TTC549 (cell line): ENCODE measurements around the gene KCTD1.

ENCODE experiments used
- FAIRE-seq: peaks from 2 replicates; lab custom pipeline; 2012; peaks lifted over from hg19 to GRCh38; lab: Jason Lieb, UNC

KCTD1 gene

DNA sequence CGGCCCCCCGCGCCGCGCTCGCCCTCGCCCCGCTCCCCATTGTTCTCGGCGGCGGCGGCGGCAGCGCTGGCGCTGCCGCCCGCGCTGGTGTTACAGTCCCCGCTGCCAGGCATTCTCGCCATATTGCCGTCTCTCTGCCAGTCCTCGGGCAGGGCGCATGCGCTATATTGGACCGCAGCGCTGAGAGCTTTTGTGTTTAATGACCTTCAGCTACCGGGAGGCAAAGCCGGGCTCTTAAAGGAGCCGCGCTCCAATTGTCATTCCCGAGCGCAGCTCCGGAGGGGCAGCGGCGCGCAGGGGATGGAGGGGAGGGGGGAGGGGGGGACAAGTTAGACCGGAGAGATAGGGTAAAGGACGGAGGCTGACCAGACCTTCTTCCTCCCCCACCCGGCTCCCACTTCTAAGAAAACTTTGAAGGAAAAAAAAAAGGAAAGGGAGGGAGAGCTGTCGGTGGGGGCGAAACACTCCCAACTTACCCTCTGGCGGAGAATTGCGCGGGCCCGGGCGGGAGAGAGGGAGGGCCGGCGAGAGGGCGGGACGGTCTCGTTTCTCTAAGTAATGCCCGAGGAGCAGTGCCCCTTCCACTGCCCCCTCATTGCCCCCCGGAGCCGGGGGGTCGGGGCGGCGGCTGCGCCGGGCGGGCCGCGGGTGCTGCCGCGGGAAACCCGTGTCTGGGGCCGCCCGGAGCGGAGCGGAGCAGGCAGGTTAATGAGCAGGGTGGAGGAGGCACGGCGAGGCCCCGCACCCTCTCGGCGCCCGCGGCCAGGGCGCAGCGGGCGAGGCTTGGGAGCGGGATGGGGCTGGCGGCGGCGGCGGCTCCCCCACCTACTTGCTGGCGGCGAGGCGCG is at the start of gene KCTD1:
Gene KCTD1, minus strand, starts transcription at position 139 of the 848 bp plus-strand sequence. Its CDS starts 17 bp downstream, at position 122.
- no peak for FAIRE-seq

DNA sequence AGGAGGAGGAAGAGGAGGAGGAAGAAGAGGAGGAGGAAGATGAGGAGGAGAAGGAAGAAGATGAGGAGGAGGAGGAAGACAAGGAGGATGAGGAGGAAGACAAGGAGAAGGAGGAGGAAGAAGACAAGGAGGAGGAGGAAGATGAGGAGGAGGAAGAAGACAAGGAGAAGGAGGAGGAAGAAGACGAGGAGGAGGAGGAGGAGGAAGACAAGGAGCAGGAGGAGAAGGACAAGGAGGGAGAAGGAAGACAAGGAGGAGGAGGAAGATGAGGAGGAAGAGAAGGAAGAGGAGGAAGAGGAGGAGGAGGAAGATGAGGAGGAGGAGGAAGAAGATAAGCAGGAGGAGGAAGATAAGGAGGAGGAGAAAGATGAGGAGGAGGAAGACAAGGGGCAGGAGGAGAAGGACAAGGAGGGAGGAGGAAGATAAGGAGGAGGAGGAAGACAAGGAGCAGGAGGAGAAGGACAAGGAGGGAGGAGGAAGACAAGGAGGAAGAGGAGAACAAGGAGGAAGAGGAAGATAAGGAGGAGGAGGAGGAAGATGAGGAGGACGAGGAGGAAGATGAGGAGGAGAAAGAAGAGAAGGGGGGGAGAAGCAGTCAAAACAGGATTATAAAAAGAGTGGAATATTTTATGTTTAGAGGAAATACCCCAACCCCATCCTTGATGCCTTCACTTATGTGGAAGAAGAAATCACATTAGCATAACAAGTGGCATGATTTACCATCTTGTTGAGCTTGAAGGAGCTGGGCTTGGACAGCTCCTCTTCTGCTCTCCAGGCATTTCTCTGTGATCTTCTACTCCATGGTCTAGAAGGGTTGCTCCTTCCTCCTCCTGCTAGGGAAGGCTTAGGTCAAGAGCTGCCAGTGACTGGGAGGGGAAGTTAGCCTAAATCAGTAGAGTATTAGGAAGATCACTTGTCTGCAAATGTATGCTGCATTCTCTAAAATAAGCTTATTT is 45.3 kb upstream of the KCTD1 start:
- no peak for FAIRE-seq

DNA sequence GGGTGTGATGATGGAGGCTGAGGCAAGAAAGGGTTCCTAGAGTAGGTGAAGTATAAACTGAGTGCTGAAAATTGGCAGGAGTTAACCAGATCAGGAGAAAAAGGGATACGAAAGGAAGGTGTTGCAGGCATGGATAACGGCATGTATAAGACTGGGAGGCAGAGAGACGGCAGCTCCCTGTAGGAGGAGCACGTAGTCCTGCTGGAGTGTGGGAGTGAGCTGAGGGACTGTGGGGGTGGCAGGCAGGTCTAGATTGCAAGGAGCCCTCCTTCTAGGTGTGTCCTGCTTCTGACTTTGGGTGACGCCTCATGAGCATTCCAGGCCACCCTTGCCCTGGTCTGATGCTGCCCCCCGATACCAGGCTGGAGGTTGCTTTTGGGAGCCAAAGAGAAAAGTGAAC is 36.4 kb upstream of the KCTD1 start:
- FAIRE-seq = no peak

DNA sequence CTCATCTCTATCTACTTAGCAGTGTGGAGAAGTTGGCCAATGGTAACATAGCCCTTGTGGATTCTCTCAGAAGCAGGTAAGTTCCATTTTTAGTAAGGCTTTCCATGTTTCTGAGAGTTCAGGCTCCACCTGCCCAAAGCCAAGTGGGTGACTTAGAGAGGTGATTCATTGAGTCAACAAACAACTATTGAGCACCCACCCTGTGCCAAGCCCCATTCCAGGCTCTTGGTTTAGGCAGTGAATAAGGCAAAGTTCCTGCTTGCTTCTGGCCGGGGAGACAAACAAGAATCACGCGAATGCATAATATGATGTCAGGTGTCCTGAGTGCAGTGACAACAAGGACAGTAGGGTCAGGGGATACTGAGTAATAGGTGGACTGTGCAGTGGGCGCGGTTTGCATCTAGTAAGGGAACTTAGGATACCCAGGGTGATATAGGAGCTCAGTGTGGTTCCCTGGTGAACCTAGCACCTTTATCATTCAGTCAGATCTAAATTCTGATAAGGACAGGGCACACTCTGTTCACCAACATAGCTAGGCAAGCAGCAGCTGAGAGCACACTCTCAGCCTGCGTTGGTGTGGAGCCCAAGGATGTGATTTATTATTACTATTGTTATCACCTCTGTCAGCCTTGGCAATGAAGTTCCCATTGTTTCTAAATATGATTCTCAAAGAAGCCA is 31.7 kb upstream of the KCTD1 start:
- FAIRE-seq = no peak

DNA sequence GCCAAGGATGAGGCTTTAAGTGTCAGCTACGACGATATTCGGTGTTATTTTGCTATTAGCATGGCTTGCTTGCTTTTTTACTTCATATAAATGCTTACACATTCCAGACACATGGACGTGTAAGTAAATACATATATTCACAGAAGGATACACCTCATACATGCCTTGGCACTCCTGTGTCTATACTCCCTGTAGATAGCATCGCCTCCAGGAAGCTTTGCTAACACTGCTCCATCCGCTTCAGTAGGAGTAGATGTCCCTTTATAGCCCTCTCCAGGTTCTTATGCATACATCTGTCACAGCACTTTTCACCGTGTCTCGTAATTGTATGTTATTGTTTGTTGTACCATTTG is 27.5 kb upstream of the KCTD1 start:
- FAIRE-seq = no peak

DNA sequence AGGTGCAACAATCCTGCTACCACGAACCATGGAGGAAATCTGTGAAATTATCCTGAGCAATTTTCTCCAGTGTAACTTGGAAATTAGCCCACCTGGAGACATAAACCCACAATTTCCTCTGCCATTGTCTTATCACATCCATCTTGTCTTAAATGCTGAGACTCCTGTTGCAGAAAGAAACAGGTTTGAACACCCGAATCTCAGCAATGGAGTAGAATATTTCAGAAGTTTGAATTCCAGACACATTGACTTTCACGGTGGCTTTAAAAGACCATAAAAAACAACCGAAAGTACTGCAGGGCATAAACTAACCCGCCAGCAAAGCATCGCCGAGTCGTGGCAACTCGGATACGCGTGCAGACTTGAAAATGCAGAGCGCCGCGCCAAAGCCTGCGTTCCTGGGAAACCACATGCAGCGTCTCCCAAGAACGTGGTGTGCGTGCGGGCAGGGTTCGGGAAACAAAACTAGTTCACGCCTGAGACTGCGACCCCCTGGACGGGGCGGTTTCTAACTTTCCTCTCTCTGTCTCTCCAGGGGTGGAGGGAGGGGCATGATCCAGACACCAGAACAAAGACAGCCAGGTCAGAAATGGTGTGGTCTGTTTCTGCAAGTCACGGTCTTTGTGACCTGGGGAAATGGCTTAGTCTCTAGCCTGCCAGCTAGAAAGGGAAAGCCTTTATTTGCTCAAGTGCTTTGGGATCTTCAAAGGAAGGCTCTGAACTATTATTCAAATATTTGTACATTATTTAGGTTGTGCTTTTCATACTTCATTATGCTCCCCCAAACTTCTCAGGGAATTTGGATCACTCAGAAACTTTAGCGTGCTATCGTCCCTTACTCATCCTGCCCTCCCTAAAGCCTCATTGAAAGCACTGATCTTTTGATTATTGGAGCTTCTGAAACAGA is 26.9 kb upstream of the KCTD1 start:
- FAIRE-seq = no peak

DNA sequence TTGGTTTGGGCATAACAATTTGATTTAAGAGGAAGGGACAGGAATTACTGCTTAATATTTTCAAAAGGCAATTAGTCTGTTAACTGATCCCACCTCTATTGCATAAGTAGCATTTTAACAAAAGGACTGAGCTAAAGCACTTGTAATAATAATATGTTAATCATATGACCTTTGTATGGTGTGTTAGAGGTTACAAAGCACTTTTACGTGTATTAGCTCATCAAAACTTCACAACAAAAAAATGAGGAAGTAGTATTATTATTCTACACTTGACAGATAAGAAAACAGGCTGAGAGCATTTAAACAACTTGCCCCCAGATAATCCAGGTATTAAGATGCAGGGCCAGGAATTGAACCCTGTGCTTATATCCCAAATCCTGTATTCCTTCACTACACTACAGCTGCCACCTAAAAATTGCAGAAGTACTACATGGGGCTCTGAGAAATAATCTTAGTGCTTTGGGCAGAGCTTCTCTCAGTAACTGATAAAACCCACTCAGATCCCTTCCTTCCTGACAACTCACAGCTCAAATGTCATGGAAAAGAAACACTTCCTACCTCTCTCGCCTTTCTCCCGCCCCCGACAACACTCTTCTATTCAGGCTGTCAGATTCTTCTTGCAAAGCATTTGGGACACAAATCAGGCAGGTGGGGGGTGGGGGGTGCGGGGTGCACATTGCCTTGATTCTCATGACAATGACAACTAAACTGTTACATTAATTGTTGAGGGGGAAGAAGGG is 20.7 kb upstream of the KCTD1 start:
- FAIRE-seq = no peak

DNA sequence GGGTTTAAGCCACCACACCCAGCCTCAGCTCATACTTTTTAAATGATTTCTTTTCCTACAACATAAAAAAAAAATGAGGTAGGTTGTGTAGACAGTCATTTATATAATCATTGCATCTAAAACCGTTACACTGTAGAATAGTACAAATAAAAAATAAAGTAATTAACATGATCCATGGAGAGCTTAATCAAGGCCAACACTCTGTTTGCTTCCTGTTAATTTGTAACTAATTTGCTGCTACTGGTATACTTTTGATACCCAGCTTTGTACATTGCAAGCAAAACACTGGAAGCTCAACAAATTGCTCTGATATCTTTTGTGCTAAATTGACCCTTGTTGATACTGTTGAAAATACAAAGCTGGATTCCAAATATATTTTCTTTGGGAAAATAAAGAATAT is 20.2 kb upstream of the KCTD1 start:
- no peak for FAIRE-seq

DNA sequence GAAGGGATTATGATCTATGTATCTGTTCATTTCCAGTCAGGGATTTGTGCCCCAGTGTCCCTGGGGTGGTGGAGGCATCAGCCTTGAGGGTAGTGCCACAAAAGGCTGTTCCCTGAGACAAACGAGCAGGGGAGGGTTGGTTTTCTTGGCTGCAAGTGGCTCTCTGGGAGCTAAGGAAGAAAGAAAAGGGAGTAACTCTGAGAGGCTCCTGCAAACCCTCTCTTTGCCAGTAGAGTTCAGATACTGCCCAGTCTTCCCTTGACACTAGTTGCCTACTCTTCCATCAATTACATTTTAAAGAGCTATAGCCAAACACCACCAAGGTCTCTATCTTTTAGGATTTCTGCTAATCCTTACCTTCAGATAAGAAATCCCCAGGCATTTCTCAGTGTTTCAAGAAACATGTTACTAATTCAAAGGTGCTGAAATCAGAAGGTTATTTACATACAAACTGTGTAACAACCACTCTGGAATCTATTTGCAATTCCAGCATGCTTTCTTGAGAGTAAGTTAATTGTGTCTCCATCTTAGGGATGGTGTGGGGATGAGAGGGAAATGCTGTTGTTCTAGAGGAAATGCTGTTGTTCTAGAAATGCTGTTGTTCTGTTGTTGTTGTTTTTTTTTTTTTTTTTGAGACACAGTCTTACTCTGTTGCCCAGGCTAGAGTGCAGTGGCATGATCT is 18.7 kb upstream of the KCTD1 start:
- no peak for FAIRE-seq

DNA sequence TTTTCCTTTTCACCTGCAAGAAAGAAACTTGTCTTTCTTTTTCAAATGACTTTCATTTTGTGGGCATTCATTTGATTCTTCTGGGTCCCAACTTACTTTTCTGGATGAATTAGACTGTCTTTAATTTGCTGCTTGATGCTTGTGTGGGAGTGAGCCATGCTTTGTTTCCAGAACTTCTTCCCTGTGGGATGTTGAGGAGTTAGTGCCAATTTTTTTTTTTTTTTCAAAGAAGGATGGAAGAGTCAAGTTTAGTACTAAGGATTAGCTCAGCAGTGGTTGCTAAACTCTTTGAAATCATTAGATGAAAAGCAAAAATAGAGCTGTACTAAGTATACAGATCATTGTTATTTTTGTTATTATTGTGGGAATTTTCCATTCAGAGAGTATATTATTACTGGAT is 17.2 kb upstream of the KCTD1 start:
- FAIRE-seq = no peak

DNA sequence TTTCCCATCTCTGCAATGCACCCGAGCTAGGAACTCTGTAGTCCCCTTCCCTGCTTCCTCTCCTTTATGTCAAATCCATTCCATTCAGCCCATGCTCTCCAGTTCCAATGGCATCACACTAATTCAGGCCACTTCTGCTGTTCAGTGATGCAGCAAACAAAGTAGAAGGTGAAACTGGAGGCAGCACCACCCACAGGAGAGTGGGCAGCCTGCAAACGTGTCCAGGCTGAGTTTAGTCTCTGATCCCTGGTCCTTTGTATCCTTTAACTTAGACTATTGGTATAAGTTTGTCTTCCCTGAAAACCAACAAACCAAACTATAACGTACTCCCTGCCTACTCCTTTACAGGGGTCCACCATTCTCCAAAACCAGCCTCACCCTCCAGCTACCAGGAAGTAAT is 14.7 kb upstream of the KCTD1 start:
- FAIRE-seq = no peak

DNA sequence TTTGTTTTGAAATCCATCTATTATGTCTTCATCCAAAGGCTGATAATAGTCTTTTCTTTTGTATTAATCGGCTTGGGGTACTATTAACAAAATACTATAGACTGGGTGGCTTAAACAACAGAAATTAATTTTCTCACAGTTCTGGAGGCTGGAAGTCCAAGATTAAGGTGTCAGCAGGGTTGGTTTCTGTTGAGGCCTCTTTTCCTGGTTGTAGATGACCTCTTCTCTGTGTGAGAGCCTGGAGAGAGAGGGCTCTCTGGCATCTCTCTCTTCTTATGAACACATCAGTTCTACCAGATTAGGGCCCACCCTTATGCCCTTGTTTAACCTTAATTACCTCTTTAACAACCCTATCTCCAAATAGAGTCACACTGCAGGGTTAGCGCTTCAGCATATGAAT is 14.2 kb upstream of the KCTD1 start:
- no peak for FAIRE-seq

DNA sequence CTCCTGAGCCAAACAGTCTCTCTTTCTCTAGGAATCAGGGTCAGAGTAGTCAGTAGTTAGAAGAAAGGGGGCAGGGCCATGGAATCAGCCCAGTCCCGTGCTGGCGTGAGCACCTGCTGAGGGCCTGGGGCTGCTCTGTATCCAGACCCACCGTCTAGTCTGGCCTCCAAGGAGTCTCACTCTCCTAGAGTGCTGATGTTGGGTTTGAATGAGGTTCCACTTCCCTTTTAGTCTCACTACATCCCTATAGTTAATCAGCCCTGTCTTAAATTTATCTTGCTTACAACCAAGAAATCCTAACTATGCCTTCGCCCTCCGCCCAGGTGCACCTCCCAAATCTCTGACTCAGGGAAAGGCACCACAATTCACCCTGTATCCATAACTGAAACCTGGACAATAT is 13.4 kb upstream of the KCTD1 start:
- FAIRE-seq = no peak

DNA sequence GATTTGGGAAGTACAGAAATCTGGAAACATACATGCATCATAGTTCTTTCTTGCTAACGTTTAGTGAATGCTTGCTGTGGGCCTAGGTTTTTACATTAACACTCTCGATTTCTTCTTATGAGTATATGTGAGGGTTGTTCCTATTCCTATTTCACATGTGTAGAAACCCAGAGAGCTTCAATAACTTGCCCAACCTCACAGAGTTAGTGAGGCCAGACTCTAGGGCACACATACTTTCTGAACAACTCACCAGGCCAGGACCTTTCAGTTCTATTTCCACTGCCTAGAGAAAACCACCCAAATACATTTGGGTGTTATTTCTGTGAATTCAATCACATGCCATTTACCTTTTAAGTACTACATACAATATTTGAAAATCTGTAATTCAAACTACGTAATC is 8.2 kb upstream of the KCTD1 start:
- no peak for FAIRE-seq

DNA sequence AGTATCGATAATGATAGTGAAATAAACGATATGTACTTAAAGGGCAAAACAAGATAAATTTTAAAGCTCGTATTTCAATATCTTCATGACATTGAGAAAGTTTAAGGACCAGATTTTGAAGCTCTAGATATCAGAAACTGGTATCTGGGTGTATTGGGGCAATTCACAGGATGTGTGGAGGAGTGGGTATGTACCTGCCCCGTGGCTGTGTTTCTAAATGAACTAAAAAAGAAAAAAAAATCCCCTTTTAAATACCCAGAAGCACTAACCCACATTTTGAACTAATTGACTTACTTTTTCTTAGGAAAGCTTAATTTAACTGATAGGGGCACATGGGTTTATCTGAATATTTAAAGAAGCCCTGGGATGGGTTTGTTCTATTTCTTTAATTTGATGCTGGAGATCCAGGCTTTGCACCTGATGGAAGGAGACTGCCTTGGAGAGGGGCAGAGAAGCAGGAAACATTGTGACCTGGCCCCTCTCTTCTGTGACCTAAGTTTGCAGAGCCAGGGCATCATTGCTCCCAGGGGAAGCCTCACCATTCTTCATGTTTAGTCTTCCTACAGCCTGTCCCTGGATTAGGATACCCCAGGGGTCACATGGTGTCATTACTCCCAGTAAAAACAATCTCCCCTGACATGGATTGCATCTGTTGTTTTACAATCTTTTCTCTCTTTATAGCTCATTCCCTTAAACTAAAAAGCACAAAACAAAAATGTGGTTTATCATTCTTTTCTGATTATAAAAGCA is 7.6 kb upstream of the KCTD1 start:
- no peak for FAIRE-seq

DNA sequence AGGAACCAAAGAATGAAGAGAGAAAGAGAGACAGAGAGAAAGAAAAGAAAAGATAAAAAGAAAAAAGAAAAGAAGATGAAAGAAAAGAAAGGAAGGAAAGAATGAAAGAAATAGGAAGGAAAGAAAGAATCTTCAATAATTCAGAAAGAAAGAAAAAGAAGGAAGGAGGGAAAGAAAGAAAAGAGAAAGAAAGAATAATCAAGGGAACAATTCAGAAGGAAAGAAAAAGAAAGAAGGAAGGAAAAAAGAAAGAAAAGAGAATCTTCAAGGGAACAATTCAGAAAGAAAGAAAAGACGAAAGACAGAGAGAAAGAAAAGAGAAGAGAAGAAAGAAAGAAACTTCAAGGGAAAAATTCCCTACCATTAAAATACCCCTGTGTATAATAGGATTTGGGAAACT is 5.6 kb upstream of the KCTD1 start:
- no peak for FAIRE-seq

DNA sequence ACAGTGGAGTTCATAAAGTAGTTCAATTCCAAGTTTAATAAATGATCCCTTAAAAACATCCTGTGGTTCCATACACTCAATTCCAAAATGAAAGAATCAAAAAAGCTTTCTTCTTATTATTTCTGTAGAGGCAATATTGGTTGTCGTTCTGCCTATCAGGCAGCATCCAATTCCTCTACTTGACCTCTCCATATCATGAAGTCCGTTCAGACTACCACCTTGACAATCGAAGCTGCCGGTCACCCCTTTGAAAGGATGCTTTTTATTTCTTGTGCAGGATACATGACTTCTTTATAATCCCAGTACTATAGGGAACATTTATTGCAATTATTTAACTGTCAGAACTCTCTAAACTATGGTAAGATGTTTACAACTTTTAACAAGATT is 3.3 kb upstream of the KCTD1 start:
- no peak for FAIRE-seq

DNA sequence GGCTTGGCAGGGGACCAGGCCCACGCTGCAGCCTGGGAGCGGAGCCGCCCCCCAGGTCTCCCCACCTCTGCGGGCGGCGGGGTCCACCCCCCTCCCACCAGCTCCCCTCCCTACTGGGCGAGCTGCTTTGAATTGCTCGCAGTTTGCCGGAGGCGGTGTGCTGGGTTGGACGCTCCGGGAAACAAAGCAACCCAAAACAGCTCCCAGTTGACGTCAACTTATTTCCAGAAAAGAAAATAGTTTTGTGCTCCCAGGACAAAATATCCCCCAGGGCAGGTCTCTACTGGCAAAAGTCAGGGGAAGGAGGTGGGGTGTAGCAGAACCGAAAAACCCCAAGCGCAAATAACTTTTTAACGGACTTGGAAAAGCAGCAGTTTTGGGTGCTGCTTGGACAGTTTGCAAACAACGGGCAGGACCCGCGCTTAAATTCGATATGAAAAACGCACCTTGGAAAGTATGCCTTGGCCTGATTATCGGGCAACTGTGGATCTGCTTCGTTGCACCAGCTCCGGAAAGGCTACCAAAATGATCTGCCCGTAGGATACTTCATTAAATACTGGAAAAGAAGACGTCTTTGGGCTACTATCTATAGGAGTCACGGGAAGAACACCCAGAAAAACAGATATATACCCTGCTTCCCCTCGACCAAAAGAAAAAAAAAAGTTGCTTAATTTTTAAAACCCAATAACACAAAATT is 2.8 kb upstream of the KCTD1 start:
- FAIRE-seq = no peak
